Activated T-helper 1 cell treated with Interleukin-2 at 50 U/mL for 16 hours (primary cell): Measurements from ENCODE around the gene LHPP.

Experiments used
- DNase-seq: peaks from one replicate; pipeline ENCODE4 v3.0.0-alpha.2; 2020; ENCODE audit warnings: low read depth

The LHPP gene

GRCh38 chr10:124472071-124472470 is 10.4 kb downstream of the LHPP start:
- DNase-seq, result no peak

- no peak for DNase-seq
Measured at GRCh38 chr10:124473070-124473469, 11.4 kb downstream of the LHPP start.

- DNase-seq, result no peak
Measured at GRCh38 chr10:124474514-124475070, 13.0 kb downstream of the LHPP start.

GRCh38 chr10:124476043-124476725 is 14.6 kb downstream of the LHPP start:
- no peak for DNase-seq

GRCh38 chr10:124477614-124478363 is 16.2 kb downstream of the LHPP start:
- no peak for DNase-seq

GRCh38 chr10:124478515-124478914 is 16.9 kb downstream of the LHPP start:
- no peak for DNase-seq

- no peak for DNase-seq
Measured at GRCh38 chr10:124480860-124481259, 19.2 kb downstream of the LHPP start.

- DNase-seq, result no peak
Measured at GRCh38 chr10:124481717-124482116, 20.1 kb downstream of the LHPP start.

GRCh38 chr10:124482236-124482800 is 20.7 kb downstream of the LHPP start:
- DNase-seq, result no peak

GRCh38 chr10:124482876-124483275 is 21.3 kb downstream of the LHPP start:
- DNase-seq, result no peak

- no peak for DNase-seq
Measured at GRCh38 chr10:124484031-124484430, 22.4 kb downstream of the LHPP start.

GRCh38 chr10:124484661-124485060 is 23.0 kb downstream of the LHPP start:
- no peak for DNase-seq

GRCh38 chr10:124486635-124487034 is 25.0 kb downstream of the LHPP start:
- DNase-seq, result no peak

- DNase-seq, result no peak
Measured at GRCh38 chr10:124491105-124491504, 29.5 kb downstream of the LHPP start.

- DNase-seq, result no peak
Measured at GRCh38 chr10:124492266-124492665, 30.6 kb downstream of the LHPP start.

- DNase-seq, result no peak
Measured at GRCh38 chr10:124493214-124493882, 31.7 kb downstream of the LHPP start.

GRCh38 chr10:124494046-124494807 is 32.6 kb downstream of the LHPP start:
- DNase-seq, result no peak

GRCh38 chr10:124495162-124495561 is 33.5 kb downstream of the LHPP start:
- no peak for DNase-seq

- DNase-seq, result no peak
Measured at GRCh38 chr10:124495725-124496124, 34.1 kb downstream of the LHPP start.

- no peak for DNase-seq
Measured at GRCh38 chr10:124496150-124496549, 34.5 kb downstream of the LHPP start.

GRCh38 chr10:124496620-124497019 is 35.0 kb downstream of the LHPP start:
- no peak for DNase-seq
